K562 (cell line): ENCODE measurements around the gene MCFD2. TPM values are rescaled to one million over a fixed set of nuclear protein-coding genes. Genes with fewer than 3 reads are reported as not detected.
A peak's percentile ranks its signal among the peaks of the same experiment; 100 is the strongest.

Experiments used
- BRCA1 ChIP-seq, 2 experiments: fragments of 450-650 bp in 1 of 2; sonication (generic) in 1 of 2; formaldehyde crosslinking in 1 of 2; IDR thresholded peaks; 2 replicates each; pipeline versions ENCODE4 v1.5.0 to v1.6.1; 2017 to 2020; ENCODE audit warnings: mild to moderate bottlenecking in 1 of 2, missing genetic modification reagents in 1 of 2
- EP300 ChIP-seq: IDR thresholded peaks from 2 replicates; pipeline ENCODE4 v1.6.1; 2012; ENCODE audit warnings: low read length, improper control_type of control experiment
- GABPB2 ChIP-seq: fragments of 250-450 bp; sonication (Bioruptor Pico); conservative IDR thresholded peaks from 2 replicates; pipeline ENCODE4 v1.5.1; 2021; ENCODE audit warnings: mild to moderate bottlenecking
- ILF3 ChIP-seq: fragments of 450-650 bp; IDR thresholded peaks from 2 replicates; pipeline ENCODE4 v1.6.1; 2018; ENCODE audit warnings: antibody characterized with exemption, mild to moderate bottlenecking, moderate library complexity, borderline replicate concordance
- MBD2 ChIP-seq: sonication (generic); IDR thresholded peaks from 2 replicates; pipeline ENCODE4 v1.6.1; 2016; ENCODE audit warnings: low read depth, borderline replicate concordance
- PPARD ChIP-seq: fragments of 250-450 bp; sonication (Bioruptor Pico); IDR thresholded peaks from 2 replicates; pipeline ENCODE4 v1.8.0; 2022; ENCODE audit warnings: inconsistent platforms, mild to moderate bottlenecking, moderate library complexity
- SMARCB1 ChIP-seq: IDR thresholded peaks from 2 replicates; pipeline ENCODE4 v1.6.1; 2011; ENCODE audit warnings: improper control_type of control experiment, low read depth; ENCODE audit not compliant: insufficient read length
- SMARCC2 ChIP-seq: fragments of 450-650 bp; IDR thresholded peaks from 2 replicates; pipeline ENCODE4 v1.6.1; 2017; ENCODE audit warnings: antibody characterized with exemption, moderate library complexity, mild to moderate bottlenecking, low read depth
- SP2 ChIP-seq: IDR thresholded peaks from 2 replicates; pipeline ENCODE4 v1.6.1; 2011; ENCODE audit warnings: mild to moderate bottlenecking, low read depth, low read length, moderate library complexity; ENCODE audit not compliant: poor library complexity, severe bottlenecking; ENCODE audit errors: extremely low read depth
- TAF7 ChIP-seq: fragments of 450-650 bp; IDR thresholded peaks from 2 replicates; pipeline ENCODE4 v1.6.1; 2016; ENCODE audit warnings: missing genetic modification characterization, missing compliant biosample characterization
- TARDBP ChIP-seq: fragments of 450-650 bp; IDR thresholded peaks from 2 replicates; pipeline ENCODE4 v1.6.1; 2016
- TEAD4 ChIP-seq, 2 experiments: sonication (generic) in 1 of 2; formaldehyde crosslinking in 1 of 2; IDR thresholded peaks; 2 replicates each; pipeline versions ENCODE4 v1.6.1 to v1.8.0; 2012 to 2022; ENCODE audit warnings: borderline replicate concordance in 1 of 2, inconsistent platforms in 1 of 2, low read length in 1 of 2, mild to moderate bottlenecking in 1 of 2, missing genetic modification reagents in 1 of 2
- ZNF224 ChIP-seq: sonication (generic); formaldehyde crosslinking; IDR thresholded peaks from 2 replicates; pipeline ENCODE4 v1.8.0; 2022; ENCODE audit warnings: mild to moderate bottlenecking, missing genetic modification reagents
- polyA plus RNA-seq, 8 experiments: library from polyadenylated mRNA; depleted of rRNA in 4 of 8; stranded (reverse) in 5 of 8; unstranded in 3 of 8; fragments of >200 nt; fragmentation: Nextera tagmentation in 2 of 8; fragmentation: Illumina TruSeq in 1 of 8; extraction: Ambion mirVana in 2 of 8; extraction: Trizol in 1 of 8; gene quantifications; 2 replicates each; pipeline versions ENCODE4 v1.2.1 to v1.2.3, GENCODE V29; 2011 to 2014; ENCODE audit warnings: inconsistent platforms in 1 of 8, missing spikeins in 1 of 8
- total RNA-seq, 7 experiments: library from RNA; depleted of rRNA in 6 of 7; stranded (reverse); fragments of >200 nt in 6 of 7; fragmentation: Illumina TruSeq in 2 of 7; extraction: Trizol in 2 of 7; gene quantifications; 2 replicates each; pipeline versions ENCODE4 v1.2.1 to v1.2.3, GENCODE V29; 2011 to 2021; ENCODE audit warnings: low replicate concordance in 1 of 7
- TF ChIP-seq, protein P1 (sequence below): fragments of 450-650 bp; formaldehyde crosslinking; IDR thresholded peaks from 2 replicates; pipeline ENCODE4 v1.4.0; 2020; ENCODE audit warnings: mild to moderate bottlenecking, moderate library complexity
- TF ChIP-seq, protein P2 (sequence below): fragments of 450-650 bp; IDR thresholded peaks from 2 replicates; pipeline ENCODE4 v1.6.1; 2016; ENCODE audit warnings: low read depth, mild to moderate bottlenecking, moderate library complexity
- TF ChIP-seq, protein P3 (sequence below): fragments of 450-650 bp; IDR thresholded peaks from 2 replicates; pipeline ENCODE4 v1.6.1; 2016; ENCODE audit warnings: missing biosample characterization, missing genetic modification characterization
- TF ChIP-seq, protein P4 (sequence below), 2 experiments: fragments of 450-650 bp; IDR thresholded peaks; 2 replicates each; pipeline ENCODE4 v1.6.1; 2016; ENCODE audit warnings: mild to moderate bottlenecking in 2 of 2, borderline replicate concordance in 1 of 2, low read depth in 1 of 2, moderate library complexity in 1 of 2

MCFD2 gene
- total and polyA plus RNA-seq, 9 of the 15 experiments (the other 6 are each of a cell fraction or from before 2014, with no cell fraction given): 78.6 to 237 (median 123) TPM

DNA sequence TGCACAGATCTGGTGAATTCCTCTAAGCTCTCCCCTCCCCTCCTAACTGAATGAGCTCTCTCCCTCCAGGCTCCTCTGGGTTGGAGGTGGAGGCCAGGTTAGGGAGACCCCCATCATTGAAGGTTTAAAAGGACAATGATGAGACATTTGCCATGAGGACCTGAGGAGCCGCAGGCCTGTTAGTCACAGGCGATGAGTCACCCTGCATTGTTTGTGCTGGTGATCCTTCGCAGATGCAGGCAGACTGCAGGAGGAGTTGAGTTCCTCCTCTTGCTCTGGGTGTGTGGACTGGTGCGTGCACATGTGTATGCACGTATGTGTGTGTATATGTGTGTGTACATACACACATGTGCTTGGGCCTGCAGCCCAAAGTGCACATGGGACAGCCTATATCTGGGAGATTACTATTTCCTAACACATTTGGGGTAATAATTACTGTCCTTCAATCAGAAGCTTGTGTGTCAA is 42.0 kb downstream of the MCFD2 start (continued):
- TF ChIP-seq, protein P1, sequence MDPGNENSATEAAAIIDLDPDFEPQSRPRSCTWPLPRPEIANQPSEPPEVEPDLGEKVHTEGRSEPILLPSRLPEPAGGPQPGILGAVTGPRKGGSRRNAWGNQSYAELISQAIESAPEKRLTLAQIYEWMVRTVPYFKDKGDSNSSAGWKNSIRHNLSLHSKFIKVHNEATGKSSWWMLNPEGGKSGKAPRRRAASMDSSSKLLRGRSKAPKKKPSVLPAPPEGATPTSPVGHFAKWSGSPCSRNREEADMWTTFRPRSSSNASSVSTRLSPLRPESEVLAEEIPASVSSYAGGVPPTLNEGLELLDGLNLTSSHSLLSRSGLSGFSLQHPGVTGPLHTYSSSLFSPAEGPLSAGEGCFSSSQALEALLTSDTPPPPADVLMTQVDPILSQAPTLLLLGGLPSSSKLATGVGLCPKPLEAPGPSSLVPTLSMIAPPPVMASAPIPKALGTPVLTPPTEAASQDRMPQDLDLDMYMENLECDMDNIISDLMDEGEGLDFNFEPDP: no peak
- TF ChIP-seq TAF7 (no peak), SMARCB1 (no peak), BRCA1 (IDR thresholded peaks at IDR 0.05) (no peak), BRCA1 (CRISPR knock-in tag; IDR thresholded peaks at IDR 0.05) (no peak), PPARD (CRISPR knock-in tag) (no peak), TEAD4 (IDR thresholded peaks at IDR 0.05; ENCODE audit: low read length) (peak; percentile 13; the same call in 1 of the 2 replicates), TEAD4 (CRISPR knock-in tag; IDR thresholded peaks at IDR 0.05; ENCODE audit: borderline replicate concordance) (no peak), GABPB2 (CRISPR knock-in tag) (no peak), SP2 (no peak), ZNF224 (CRISPR knock-in tag) (no peak), ILF3 (no peak), MBD2 (no peak), TARDBP (no peak), EP300 (0 out of 2 replicates have a peak, but pooled peaks have one; percentile 30), SMARCC2 (peak; percentile 57; the same call in 1 of the 2 replicates)
- TF ChIP-seq, protein P2, sequence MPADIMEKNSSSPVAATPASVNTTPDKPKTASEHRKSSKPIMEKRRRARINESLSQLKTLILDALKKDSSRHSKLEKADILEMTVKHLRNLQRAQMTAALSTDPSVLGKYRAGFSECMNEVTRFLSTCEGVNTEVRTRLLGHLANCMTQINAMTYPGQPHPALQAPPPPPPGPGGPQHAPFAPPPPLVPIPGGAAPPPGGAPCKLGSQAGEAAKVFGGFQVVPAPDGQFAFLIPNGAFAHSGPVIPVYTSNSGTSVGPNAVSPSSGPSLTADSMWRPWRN: 0 out of 2 replicates have a peak, but pooled peaks have one; percentile 16
- TF ChIP-seq, protein P3, sequence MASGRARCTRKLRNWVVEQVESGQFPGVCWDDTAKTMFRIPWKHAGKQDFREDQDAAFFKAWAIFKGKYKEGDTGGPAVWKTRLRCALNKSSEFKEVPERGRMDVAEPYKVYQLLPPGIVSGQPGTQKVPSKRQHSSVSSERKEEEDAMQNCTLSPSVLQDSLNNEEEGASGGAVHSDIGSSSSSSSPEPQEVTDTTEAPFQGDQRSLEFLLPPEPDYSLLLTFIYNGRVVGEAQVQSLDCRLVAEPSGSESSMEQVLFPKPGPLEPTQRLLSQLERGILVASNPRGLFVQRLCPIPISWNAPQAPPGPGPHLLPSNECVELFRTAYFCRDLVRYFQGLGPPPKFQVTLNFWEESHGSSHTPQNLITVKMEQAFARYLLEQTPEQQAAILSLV (tag): no peak
- TF ChIP-seq, protein P4, sequence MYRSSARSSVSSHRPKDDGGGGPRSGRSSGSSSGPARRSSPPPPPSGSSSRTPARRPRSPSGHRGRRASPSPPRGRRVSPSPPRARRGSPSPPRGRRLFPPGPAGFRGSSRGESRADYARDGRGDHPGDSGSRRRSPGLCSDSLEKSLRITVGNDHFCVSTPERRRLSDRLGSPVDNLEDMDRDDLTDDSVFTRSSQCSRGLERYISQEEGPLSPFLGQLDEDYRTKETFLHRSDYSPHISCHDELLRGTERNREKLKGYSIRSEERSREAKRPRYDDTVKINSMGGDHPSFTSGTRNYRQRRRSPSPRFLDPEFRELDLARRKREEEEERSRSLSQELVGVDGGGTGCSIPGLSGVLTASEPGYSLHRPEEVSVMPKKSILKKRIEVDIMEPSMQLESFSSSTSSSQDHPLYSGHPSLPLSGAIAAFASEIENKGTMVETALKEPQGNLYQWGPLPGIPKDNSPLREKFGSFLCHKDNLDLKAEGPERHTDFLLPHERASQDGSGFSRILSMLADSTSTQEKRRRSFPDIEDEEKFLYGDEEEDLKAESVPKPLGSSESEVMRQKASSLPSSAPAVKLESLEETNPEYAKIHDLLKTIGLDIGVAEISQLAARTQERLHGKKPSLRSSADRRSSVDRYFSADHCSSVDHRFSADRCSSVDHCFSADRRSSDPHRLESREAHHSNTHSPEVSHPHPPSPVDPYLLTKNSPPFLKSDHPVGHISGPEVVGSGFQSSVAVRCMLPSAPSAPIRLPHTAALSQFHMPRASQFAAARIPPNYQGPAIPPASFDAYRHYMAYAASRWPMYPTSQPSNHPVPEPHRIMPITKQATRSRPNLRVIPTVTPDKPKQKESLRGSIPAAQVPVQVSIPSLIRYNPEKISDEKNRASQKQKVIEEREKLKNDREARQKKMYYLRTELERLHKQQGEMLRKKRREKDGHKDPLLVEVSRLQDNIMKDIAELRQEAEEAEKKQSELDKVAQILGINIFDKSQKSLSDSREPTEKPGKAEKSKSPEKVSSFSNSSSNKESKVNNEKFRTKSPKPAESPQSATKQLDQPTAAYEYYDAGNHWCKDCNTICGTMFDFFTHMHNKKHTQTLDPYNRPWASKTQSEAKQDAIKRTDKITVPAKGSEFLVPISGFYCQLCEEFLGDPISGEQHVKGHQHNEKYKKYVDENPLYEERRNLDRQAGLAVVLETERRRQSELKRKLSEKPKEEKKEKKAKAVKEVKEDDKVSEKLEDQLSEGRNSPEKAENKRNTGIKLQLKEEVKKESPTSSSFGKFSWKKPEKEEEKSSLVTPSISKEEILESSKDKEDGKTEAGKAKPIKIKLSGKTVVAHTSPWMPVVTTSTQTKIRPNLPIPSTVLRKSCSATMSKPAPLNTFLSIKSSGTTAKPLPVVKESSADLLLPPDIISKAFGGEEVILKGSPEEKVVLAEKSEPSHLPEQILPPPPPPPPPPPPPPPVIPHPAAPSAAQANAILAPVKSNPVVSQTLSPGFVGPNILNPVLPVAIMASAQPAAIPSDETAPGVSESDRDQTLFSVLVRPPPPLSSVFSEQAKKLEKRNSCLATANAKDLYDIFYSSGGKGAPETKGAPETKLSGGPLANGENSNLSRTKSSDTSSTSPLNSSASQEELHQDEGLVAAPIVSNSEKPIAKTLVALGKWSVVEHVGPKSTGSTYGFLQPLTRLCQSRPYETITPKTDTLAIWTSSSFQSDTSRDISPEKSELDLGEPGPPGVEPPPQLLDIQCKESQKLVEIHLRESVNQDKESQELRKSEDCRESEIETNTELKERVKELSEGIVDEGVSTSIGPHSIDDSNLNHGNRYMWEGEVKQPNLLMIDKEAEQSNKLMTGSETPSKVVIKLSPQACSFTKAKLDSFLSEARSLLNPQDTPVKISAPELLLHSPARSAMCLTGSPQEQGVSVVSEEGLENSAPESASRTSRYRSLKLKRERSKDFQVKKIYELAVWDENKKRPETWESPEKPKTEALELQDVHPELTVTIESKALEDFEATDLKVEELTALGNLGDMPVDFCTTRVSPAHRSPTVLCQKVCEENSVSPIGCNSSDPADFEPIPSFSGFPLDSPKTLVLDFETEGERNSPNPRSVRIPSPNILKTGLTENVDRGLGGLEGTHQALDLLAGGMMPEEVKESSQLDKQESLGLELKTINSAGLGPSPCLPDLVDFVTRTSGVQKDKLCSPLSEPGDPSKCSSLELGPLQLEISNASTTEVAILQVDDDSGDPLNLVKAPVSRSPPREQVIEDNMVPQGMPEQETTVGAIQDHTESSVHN (IDR thresholded peaks at IDR 0.05; ENCODE audit: borderline replicate concordance in 1 of 2, low read depth in 1 of 2): no peak
